GM12874 (cell line): ENCODE measurements around the gene DUS1L.

Experiments used
- TF ChIP-seq, protein P1 (sequence below): IDR thresholded peaks from 2 replicates; pipeline ENCODE4 v1.5.1; 2011; ENCODE audit warnings: low read depth, mild to moderate bottlenecking, control low read depth, low read length, moderate library complexity; ENCODE audit not compliant: insufficient read depth

Gene DUS1L

DNA sequence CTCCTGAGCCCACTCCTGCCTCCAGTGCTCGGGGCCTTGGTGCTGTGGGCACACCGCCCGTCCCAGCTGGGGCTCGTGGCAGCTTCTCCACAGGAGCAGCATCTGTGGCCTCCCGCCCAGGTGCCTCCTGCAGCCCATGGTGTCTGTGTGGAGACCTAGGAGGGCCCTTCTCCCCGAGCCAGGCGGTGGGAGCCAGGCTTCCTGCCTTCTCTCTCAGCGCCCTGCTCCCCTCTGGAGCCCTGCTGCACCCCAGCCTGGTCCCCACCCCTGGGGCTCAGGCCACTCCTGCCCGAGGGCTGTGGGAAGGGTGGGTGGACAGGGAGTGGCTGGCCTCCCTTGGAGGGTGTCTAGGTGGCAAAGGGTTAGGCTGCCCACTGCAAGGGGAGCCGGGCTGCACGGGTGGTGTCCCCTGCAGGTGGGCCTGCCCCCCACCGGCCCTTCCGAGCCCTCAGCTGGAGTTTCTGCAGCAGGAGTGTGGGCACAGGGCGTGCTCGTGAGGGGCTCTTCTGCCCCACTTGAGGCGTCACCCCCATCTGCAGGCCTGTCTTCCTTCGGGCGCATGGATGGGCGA, 53.9 kb downstream of the DUS1L start:
- TF ChIP-seq, protein P1, sequence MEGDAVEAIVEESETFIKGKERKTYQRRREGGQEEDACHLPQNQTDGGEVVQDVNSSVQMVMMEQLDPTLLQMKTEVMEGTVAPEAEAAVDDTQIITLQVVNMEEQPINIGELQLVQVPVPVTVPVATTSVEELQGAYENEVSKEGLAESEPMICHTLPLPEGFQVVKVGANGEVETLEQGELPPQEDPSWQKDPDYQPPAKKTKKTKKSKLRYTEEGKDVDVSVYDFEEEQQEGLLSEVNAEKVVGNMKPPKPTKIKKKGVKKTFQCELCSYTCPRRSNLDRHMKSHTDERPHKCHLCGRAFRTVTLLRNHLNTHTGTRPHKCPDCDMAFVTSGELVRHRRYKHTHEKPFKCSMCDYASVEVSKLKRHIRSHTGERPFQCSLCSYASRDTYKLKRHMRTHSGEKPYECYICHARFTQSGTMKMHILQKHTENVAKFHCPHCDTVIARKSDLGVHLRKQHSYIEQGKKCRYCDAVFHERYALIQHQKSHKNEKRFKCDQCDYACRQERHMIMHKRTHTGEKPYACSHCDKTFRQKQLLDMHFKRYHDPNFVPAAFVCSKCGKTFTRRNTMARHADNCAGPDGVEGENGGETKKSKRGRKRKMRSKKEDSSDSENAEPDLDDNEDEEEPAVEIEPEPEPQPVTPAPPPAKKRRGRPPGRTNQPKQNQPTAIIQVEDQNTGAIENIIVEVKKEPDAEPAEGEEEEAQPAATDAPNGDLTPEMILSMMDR = no peak

DNA sequence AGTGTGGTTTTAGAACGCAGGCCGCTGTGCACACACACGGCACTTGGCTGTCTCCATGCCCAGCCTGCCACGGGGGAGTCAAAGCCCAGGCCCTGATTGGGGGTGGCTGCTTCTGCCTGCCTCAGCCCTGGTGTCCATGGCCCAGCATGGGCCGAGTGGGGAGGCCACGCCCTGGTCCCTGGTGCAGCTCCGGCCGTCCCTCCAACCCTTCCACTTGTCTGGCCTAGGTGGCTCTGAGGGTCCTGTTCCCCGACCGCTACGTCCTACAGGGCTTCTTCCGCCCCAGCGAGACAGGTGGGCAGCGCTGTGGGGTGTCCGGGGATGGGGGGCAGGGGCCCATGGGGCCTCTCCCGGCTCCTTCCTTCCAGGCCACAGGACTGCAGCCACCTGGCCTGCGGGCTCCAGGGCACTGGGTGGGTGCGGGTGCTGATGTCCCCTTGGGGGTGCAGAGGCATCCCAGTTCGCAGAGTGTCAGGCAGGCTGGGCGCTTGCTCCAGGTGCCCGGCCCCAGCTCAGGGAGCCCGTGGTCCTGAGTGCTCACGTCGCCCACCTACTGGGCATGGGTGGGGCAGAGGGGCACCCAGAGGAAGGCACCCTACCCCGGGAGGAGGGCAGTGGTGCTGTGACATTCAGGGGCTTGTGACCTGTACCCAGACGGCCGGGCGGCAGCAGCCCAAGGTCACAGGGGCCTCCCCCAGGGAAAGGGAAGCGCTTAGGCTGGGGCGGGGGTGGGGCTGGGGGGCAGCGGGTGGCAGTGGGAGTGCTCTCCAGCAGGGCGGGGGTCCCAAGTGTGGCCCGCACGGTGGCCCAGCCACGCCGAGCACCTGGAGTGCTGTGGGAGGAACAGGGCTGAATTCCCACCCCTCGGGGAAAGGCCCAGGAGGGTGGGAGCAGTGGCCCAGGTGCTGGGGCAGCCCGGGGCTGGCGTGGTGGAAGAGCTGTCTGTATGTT, 54.8 kb downstream of the DUS1L start:
- TF ChIP-seq, protein P1 = no peak

DNA sequence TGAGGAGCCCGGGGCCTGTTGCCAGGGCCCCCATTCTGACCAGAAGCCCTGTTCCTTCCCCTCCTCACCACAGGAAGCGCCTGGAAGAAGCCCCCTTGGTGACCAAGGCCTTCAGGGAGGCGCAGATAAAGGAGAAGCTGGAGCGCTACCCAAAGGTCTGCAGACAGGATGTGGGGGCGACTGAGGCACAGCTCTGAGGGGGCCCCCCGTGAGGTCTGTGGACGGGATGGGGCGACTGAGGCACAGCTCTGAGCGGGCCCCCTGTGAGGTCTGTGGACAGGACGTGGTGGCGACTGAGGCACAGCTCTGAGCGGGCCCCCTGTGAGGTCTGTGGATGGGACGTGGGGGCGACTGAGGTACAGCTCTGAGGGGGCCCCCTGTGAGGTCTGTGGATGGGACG, 56.2 kb downstream of the DUS1L start:
- TF ChIP-seq, protein P1 = no peak

DNA sequence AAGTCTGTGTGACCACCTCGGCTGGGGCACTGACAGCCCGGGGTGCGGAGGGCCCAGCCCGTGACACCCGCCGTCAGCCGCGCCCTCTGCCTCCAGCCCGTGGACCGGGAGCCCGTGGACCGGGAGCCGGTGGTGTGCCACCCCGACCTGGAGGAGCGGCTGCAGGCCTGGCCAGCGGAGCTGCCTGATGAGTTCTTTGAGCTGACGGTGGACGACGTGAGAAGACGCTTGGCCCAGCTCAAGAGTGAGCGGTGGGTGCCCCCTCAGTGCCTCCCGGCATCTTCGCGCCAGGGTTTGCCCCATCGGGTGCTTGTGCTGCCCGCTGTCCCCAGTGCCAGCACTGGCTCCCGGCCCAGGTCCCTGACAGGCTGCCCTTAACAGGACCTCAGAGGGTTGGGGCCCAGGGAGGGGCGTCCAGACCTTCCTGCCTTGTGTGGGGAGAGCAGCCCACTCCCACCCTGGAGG, 56.6 kb downstream of the DUS1L start:
- TF ChIP-seq, protein P1 = no peak

DNA sequence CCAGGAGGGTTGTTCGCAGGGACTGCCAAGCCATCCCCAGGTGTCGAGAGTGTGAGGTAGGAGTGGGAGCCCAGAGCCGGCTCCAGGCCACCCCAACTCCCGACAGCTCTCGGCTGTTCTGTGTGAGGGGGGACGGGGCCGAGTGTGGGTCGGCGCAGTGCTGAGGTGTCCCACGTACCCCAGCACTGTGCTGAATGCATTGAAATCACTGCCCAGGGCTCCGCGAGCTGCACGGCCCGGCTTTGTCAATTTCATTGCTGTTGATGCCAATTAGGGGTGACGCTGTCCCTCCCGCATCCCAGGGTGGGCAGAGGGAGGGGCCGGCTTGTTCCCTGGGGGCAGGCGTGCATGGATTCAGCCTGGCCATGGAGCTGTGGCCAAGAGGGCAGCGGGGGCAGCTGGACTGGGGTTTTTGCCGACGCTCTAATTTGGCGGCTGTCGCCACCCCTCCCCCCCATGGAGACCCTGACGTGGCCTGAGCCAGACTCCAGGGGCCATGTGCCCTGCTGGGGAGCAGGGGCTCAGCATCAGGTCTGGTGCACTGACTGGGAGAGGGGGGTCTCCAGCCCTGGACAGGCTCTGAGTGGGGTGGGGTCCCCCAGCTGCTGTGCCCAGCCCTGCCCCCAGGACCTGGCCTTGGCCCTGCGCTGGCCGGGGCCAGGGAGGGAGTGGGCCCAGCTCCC, 57.2 kb downstream of the DUS1L start:
- TF ChIP-seq, protein P1 = no peak
